Dedifferentiated amniotic fluid mesenchymal stem cell (primary cell): ENCODE results near the gene ATOX1.
"Not testable (repeated sequence)": the region's sequence is repeated elsewhere in the genome, so short reads cannot be mapped to it uniquely, and the experiment has no call there.

ENCODE experiments used
- DNase-seq: peaks from one replicate; pipeline ENCODE4 v3.0.0-alpha.2; 2016; ENCODE audit errors: extremely low spot score

ATOX1 gene

DNA sequence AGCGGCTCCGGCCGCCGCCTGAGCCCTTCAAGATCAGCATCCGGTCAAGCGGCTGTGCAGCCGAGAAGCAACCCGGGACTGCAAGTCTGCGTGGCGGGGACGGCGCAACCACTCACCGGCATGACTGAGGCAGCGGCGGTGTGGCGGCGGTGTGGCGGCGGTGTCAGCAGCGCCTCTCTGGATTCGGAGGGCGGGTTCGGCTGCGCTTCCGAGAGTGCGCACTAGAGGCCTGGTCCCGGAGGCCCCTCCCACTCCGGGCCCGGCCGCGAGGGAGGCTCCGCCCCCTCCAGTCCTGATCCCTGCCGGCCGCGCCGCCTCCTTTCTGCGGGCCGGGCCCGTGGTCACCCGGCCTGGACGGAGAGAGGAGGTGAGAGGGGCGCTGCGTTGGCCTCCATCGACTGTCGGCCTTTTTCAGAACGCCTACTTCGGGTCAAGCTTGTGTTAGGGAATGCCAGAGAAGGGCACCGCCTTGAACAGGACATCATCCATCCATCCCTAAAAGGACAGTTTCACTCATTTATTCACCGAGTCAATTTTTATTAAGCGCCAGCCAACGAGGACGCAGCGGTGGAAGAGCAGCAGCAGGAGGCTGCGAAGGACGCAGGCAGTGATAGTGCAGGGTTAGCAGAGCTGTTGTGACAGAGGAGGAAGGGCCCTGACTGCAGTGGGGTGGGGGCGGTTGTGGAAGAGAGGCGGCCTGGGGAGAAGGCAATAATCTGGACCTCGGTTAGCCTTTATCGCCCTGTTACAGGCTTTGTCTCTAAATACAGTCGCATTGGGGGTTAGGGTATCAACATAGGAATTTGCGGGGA lies at the start of gene ATOX1:
Gene ATOX1, minus strand, starts transcription at position 202 of the 812 bp plus-strand sequence. Its CDS starts 80 bp downstream, at position 122.
- DNase-seq: peak; percentile 93

GRCh38 chr5:151805414-151806223 lies 47.2 kb upstream of the ATOX1 start:
- DNase-seq: no peak

GRCh38 chr5:151800532-151800931 lies 42.1 kb upstream of the ATOX1 start:
- DNase-seq: no peak

GRCh38 chr5:151799407-151799806 lies 41.0 kb upstream of the ATOX1 start:
- DNase-seq: no peak

DNA sequence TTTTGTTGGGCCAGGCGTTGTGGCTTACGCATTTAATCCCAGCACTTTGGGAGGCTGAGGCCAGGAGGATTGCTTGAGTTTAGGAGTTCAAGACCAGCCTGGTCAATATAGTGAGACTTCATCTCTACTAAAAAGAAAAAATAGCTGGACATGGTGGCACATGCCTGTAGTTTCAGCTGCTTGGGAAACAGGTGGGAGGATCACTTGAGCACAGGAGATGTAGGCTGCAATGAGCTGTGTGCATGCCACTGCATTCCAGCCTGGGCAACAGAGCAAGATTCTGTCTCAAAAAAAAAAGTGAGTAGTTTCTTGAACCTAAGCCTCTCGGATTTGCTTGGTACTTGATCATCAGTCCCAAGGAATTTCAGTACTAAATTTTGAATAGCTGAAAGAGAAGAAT lies 40.2 kb upstream of the ATOX1 start:
- no peak for DNase-seq

DNA sequence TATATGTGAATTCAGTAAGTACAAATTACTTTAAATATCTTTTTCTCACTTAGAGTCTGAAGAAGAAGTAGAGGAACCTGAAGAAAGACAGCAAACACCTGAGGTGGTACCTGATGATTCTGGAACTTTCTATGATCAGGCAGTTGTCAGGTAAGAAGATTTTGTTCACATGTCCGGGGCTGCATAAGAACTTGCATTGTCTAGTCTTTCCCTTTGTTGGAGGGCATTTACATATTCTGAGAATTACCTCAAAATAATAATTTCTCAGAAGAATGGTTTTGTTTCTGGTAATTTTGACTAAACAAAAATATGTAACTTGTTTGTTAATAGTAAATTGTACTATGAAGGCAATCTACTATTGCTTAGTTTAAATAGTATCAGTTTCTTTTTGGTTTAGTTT lies 37.0 kb upstream of the ATOX1 start:
- no peak for DNase-seq

DNA sequence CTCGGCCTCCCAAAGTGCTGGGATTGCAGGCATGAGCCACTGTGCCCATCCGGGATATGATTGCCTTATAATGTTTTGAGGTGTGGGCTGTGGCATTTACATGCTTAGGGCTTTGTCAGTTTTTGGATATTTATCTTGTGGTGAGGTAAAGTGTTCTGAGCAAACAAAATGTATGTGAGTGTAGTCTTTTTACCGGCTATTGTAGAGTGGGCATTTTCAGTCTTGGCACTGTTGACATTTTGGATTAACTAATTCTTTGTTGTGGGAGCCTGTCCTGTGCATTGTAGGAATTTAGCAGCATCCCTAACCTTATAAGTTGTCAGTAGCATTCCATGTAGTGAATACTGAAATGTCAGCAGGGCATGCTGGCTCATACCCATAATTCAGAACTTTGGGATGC lies 34.9 kb upstream of the ATOX1 start:
- DNase-seq: no peak

DNA sequence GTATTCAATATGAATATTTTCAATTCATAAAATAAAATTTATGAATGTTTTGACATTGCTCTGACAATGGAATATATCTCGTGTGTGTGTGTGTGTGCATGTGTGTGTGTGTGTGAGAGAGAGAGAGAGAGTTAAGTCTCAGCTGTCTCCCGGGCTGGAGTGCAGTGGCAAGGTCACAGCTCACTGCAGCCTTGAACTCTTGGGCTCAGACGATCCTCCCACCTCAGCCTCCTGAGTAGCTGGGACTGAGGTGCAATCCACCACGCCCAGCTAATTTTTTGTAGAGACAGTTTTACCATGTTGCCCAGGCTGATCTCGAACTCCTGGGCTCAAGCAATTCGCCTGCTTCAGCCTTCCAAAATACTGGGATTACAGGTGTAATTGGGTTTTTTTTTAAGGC lies 29.4 kb upstream of the ATOX1 start:
- no peak for DNase-seq

DNA sequence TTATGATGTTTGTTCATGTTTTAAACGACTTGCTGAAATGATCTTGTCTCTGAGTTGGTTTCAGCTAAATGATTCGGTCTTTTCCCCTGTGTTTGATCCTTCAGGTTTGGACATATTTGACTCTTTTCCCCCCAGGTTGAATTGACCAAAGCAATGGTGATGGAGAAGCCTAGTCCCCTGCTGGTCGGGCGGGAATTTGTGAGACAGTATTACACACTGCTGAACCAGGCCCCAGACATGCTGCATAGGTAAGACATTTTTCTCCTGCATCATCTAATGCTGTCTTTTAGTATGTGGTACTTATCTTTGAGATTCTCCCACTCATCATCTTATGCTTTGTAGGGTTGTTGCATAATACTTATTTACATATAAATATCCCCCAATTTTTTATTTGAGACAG lies 28.0 kb upstream of the ATOX1 start:
- no peak for DNase-seq

- DNase-seq: no peak
Observed at GRCh38 chr5:151784141-151784540, 25.7 kb upstream of the ATOX1 start.

DNA sequence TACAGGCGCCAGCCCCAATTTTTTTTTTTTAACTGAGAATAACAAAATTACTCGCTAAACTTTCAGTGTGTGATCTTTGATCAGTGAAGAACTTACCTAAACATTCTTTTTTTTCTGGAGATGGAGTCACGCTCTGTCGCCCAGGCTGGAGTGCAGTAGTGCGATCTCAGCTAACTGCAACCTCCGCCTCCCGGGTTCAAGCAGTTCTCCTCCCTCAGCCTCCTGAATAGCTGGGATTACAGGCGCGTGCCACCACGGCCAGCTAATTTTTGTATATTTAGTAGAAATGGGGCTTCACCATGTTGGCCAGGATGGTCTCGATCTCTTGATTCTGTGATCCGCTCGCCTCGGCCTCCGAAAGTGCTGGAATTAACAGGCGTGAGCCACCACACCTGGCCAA lies 25.2 kb upstream of the ATOX1 start:
- not testable (repeated sequence) for DNase-seq

DNA sequence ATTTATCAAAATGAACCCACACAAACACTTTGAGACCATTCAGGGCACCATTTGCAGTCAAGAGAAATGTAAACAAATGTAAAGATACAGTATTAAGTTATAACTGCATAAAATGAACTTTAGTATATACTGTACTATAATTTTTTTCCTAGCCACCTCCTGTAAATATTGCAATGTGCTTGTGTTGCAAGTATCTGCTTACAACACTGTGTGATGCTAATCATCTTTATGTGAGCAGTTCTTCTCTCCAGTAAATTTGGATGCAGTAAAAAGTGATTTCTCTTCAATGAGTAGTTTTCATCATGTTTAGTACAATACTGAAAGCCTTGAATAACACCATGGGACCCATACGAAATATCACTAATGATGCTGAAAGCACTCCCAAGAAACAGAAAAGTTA lies 22.8 kb upstream of the ATOX1 start:
- no peak for DNase-seq

DNA sequence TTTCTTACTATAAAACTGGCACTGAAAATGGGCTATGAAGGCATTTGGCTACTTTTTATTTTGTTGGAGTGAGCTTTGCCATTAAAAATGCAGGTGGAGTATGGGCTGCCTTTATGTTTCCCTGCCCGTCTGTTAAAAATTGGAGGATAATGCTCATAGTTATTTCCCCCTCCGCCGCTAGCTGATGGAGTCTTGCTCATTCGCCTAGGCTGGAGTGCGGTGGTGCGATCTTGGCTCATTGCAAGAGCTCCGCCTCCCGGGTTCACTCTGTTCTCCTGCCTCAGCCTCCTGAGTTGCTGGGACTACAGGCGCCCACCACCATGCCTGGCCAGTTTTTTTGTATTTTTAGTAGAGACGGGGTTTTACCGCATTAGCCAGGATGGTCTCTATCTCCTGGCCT lies 21.9 kb upstream of the ATOX1 start:
- DNase-seq: no peak

DNA sequence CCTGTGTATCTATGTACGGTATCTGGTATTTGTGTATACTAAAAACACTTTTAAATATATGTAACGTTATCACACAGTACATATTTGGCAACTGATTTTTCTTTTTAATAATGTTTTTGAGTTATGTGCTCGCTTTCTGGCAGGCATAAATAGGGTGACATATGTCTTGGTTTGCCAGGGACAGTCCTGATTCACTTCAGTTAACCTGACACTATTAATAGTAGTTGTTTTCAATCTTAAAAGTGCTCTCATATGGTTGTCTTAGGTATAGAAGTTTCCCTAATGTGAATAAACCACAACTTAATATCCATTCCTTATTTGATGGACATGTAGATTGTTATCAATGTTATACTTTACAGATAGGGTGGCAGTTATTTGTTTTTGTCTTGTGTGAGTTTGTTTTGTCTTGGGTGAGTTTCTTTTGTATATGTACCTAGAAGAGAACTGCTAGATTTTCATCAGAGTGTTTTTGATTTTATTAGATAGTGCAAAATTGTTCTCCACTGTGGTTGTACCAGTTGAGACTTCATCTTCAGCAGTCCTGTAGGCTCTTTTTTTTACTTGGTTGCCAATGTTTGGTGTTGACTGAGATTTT lies 21.2 kb upstream of the ATOX1 start:
- DNase-seq: no peak

DNA sequence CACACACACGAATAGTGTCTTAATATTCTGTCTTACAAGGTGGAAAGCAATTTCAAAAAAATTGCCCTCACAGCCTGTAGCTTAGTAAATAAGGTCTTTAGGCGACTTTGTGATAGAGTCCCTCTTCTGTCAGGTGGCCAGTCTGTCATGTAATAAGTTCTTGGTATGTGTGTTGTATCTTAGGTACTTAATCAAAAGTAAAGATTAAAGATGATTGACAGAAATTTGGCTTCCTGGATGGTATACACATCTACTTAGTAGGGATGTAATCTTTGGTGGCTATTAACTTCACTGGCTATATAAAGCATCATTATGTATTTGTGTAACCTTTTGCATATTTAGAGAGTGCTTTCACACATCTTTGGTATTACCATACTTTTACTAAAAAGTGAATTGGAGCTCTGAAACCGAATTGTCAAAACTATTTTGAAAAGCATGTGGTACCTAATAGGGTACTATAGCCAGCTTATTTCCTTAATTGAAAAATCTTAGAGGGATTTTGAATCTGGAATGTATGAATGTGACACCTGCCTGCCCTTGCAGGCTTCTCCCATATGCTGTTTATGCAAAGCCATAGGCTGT lies 16.7 kb upstream of the ATOX1 start:
- no peak for DNase-seq

DNA sequence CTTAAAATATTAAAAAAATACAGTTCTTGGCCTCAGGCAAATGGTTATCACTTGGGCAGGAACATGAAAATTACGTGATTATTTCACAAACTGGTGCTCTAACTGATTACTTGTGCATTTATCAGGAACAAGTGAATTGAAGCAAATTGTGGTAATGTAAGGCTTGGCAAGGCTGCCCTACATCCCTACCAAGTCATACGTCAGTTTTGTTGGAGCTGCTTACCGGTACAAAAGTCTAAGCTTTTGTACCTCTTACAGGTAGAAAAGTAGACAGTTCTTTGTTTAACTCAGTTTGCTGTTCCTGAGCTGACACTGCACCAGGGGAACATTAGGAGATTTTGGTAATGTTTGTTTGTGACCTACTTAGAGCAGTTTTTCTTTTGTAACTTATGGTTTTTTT lies 15.5 kb upstream of the ATOX1 start:
- no peak for DNase-seq

DNA sequence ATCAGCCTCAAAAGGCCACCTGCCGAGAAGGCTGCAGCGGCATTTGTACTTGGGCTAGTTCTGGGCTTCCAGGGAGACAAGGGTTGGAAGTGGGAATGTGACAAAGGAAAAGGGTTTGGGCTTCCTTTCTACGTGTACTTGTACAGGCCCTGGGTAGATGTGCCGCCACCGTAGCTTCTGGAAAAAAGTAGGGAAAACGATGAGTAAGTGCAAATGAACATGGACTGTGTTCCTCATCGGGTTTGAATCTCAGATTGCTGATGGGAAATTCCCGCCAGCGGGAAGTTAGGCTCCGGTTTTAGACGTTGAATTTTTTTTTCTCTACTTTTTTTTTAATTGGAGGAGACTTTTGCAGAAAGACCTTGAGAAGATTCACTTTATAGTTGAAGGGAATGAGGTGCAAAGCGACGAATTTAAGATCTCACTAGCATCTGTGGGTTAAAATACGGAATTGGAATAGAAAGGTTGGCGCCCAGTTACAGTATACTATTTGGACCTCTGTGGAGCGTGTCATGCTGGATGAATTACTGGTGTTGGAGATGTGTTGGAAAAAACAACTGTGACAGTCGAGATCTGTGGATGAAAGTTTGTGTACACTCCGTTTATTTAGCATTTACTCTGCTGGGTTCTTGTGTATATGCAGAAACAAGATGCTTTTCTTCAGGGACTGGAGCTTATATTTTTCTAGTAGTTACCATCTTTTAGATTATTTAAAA lies 14.6 kb upstream of the ATOX1 start:
- DNase-seq: no peak

GRCh38 chr5:151772029-151772845 lies 13.8 kb upstream of the ATOX1 start:
- peak; percentile 23 for DNase-seq

DNA sequence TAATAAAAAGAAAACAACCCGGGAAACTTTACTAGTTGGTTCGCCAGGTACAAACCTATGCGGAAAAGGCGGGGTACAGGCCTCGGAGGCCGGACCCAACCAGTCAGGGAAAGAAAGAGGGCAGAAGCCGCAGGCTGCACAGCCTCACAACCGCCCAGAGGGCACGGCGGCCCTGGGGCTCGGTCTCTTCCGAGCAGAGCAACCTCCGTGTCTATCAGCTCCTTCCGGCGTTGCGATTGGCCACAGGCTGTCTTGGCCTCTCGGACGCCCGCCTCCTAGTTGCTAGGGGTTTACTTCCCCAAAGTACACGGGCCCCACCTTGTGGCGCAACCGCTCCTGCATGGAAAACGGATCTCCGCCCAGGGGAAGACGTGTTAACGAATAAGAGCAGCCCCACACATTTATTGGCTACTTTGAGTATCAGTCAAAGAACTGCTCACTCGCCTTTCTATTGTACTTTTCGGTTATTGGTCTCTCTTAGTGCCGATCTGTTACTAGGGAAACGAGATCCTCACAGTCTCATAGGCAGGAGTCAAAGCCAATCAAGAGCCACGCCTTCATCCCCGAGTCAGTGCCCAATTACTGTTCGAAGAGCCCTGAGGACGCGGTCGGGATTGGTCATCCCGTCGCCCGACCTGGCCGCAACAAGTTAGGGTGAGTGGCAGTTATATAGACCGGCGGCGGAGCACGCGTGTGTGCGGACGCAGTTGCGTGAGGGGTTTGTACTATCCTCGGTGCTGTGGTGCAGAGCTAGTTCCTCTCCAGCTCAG lies 13.0 kb upstream of the ATOX1 start, which contains the start of gene G3BP1:
Gene G3BP1, plus strand, starts transcription at position 696 of the 770 bp plus-strand sequence. CDS start 14,667 bp downstream, outside the sequence.
- DNase-seq: peak; percentile 100
